PC-9 (cell line): ENCODE measurements around the gene PTPRM. TPM values are rescaled to one million over a fixed set of nuclear protein-coding genes. Genes with fewer than 3 reads are reported as not detected.

Experiments used
- BruUV-seq: library from RNA; stranded (reverse); fragments of 400-500 nt; replicated peaks from 2 replicates; lab custom pipeline; 2021; lab: Mats Ljungman, UMichigan
- CTCF ChIA-PET: fragments of 300-600 bp; sonication (Branson Sonifier 250); formaldehyde crosslinking; loops from one replicate; lab custom pipeline; 2022; ENCODE audit warnings: antibody characterized with exemption; lab: Charles Lee
- POLR2A ChIA-PET: fragments of 300-600 bp; sonication (Branson Sonifier 250); formaldehyde crosslinking; loops from one replicate; lab custom pipeline; 2022; ENCODE audit warnings: antibody characterized with exemption; ENCODE audit not compliant: unreplicated experiment; lab: Charles Lee
- DNase-seq, 2 experiments: peaks; one replicate each; pipeline versions ENCODE4 v3.0.0 to v3.0.0-alpha.2; 2015 to 2022; ENCODE audit warnings: mixed read lengths in 1 of 2
- H2AFZ ChIP-seq: fragments of 200-600 bp; sonication (generic); 2 replicates; pipeline ENCODE4 v1.8.1; 2017; ENCODE audit warnings: antibody characterized with exemption
- H3F3A ChIP-seq: fragments of 200-600 bp; sonication (generic); 2 replicates; pipeline ENCODE4 v1.8.1; 2017; ENCODE audit warnings: antibody characterized with exemption, mild to moderate bottlenecking, low read depth; ENCODE audit not compliant: insufficient read depth
- H3K27ac ChIP-seq: fragments of 200-600 bp; sonication (generic); 2 replicates; pipeline ENCODE4 v1.6.1; 2016; ENCODE audit warnings: mixed run types
- H3K27me3 ChIP-seq: fragments of 200-600 bp; sonication (generic); 2 replicates; pipeline ENCODE4 v1.6.1; 2016; ENCODE audit warnings: low read depth, mixed run types; ENCODE audit not compliant: insufficient read depth
- H3K36me3 ChIP-seq: fragments of 200-600 bp; sonication (generic); 2 replicates; pipeline ENCODE4 v1.6.1; 2016; ENCODE audit warnings: low read depth, mixed run types
- H3K4me1 ChIP-seq: fragments of 200-600 bp; sonication (generic); replicated peaks from 2 replicates; pipeline ENCODE4 v1.6.1; 2016; ENCODE audit warnings: mixed run types; ENCODE audit not compliant: insufficient read depth
- H3K4me2 ChIP-seq: fragments of 200-600 bp; sonication (generic); 2 replicates; pipeline ENCODE4 v1.6.1; 2017; ENCODE audit warnings: mixed run types
- H3K4me3 ChIP-seq: fragments of 200-600 bp; sonication (generic); 2 replicates; pipeline ENCODE4 v1.6.1; 2016; ENCODE audit warnings: mixed run types
- H3K79me2 ChIP-seq: fragments of 200-600 bp; sonication (generic); 2 replicates; pipeline ENCODE4 v1.6.1; 2017; ENCODE audit warnings: low read depth, mixed run types
- H3K9me2 ChIP-seq: fragments of 200-600 bp; sonication (generic); 2 replicates; pipeline ENCODE4 v1.8.1; 2017; ENCODE audit warnings: mild to moderate bottlenecking; ENCODE audit not compliant: insufficient read depth
- H3K9me3 ChIP-seq: fragments of 200-600 bp; sonication (generic); 2 replicates; pipeline ENCODE4 v1.8.1; 2016; ENCODE audit warnings: low read depth; ENCODE audit not compliant: insufficient read depth
- H4K20me1 ChIP-seq: fragments of 200-600 bp; sonication (generic); 2 replicates; pipeline ENCODE4 v1.8.1; 2017; ENCODE audit not compliant: insufficient read depth
- CTCF ChIP-seq: fragments of 200-600 bp; sonication (generic); conservative IDR thresholded peaks from 2 replicates; pipeline ENCODE4 v1.6.1; 2017; ENCODE audit warnings: mixed run types, antibody characterized with exemption, mild to moderate bottlenecking, moderate library complexity
- EZH2 ChIP-seq: fragments of 200-600 bp; sonication (generic); IDR thresholded peaks from 2 replicates; pipeline ENCODE4 v1.8.0; 2017; ENCODE audit warnings: antibody characterized with exemption, low read depth
- intact Hi-C: fragments of 100-400 bp; cut with micrococcal nuclease; formaldehyde crosslinking; loops from one replicate; pipeline ENCODE4 v1.10.0; 2022; ENCODE audit not compliant: unreplicated experiment
- total RNA-seq: library from RNA; stranded (reverse); gene quantifications from 2 replicates; pipeline ENCODE4 v1.2.3, GENCODE V29; 2021

Gene PTPRM
- total RNA-seq, 1 experiment from 2014 or later: 32.5 TPM

GRCh38 chr18:8455661-8456614 is 888.8 kb downstream of the PTPRM start:
- H3K9me2 ChIP-seq: no peaks in the 10 kb centered on the region
- ChIA-PET CTCF (no interaction called here), POLR2A (no interaction called here)
- no peak overlapping the region for H2AFZ ChIP-seq
- H3K4me2 ChIP-seq: no peak overlapping the region
- no peaks in the 10 kb centered on the region for H3K4me1 ChIP-seq
- TF ChIP-seq EZH2 (no peak), CTCF (no peak)
- no peaks in the 10 kb centered on the region for H4K20me1 ChIP-seq
- no peak overlapping the region for H3K27ac ChIP-seq
- no peak for DNase-seq
- no peaks in the 10 kb centered on the region for H3K36me3 ChIP-seq
- H3K79me2 ChIP-seq: no peaks in the 10 kb centered on the region
- BruUV-seq: no TSS peak
- intact Hi-C loops: no loop called here
- H3F3A ChIP-seq: no peaks in the 10 kb centered on the region
- H3K4me3 ChIP-seq: no peak overlapping the region
- H3K27me3 ChIP-seq: no peaks in the 10 kb centered on the region
- H3K9me3 ChIP-seq: no peaks in the 10 kb centered on the region
